NCI-H446 (cell line): ENCODE measurements around the gene TCN2.
"Not testable (repeated sequence)": the region's sequence is repeated elsewhere in the genome, so short reads cannot be mapped to it uniquely, and the experiment has no call there.

Source experiments
- DNase-seq, 2 experiments: peaks; one replicate each; lab custom pipeline; 2025; lab: John Stamatoyannopoulos, UW

Gene TCN2

DNA sequence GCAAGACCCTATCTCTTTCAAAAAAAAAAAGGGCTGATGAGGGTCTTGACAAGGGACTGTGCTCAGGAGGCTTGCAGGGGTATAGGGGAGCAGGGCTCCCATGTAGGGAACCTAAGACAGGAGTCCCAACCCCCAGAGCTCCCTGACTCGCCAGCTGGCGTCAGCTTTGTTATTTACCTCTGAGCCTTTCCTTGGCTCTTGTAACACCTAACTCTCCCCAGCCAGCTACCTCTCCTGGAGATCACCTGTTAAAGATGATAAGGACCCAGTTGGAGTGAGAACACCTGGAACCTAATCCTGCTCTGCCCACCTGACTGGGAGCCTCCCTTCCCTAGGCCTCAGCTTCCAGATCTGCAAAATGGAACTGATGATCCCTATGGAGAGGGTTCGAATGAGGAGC lies 41.9 kb downstream of the TCN2 start:
- DNase-seq, result no peak

- DNase-seq, result no peak
Observed at GRCh38 chr22:30649430-30650007, 42.5 kb downstream of the TCN2 start.

- peak in 1 of 2 experiments; percentile 54 for DNase-seq
Observed at GRCh38 chr22:30650508-30651116, 43.6 kb downstream of the TCN2 start.

GRCh38 chr22:30652852-30653251 lies 45.9 kb downstream of the TCN2 start:
- DNase-seq, result no peak

DNA sequence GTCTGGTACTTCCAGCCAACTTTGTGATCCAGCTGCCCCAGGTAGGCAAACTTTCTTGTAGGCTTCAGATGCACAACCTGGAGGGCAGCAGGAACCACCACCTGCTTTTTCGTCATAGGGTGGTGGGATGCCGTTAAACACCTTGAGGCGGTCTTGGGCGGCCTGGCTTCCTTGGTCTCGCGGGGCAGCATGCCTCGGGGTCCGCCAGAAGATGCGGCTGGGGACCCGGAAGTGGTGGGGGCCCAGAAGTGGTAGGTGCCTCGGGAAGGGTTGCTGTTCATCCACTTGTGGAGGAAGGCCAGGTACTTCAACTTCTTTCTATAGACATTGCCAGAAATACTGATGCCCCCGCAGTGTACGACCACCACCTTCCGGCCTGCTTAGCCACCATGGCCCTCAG lies 47.4 kb downstream of the TCN2 start:
- DNase-seq, result no peak

DNA sequence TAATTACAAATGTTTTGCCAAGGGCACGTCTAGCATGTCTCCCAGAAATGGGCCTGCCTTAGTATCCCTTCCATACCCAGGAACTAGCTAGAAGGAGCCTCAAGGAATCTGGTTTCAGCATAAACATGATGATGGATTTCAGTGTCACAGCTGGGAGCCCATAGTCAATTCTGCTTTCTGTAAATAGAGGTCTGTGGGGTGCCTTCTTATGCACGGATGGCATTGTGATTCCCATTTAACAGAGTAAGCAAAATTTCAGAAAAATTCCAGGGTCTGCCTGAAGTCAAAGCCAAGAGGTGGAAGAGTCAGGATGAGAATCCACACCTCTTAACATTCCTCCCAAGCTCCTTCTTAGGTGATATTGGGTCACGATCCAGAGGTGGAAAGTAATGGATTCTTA lies 48.6 kb downstream of the TCN2 start:
- no peak for DNase-seq

DNA sequence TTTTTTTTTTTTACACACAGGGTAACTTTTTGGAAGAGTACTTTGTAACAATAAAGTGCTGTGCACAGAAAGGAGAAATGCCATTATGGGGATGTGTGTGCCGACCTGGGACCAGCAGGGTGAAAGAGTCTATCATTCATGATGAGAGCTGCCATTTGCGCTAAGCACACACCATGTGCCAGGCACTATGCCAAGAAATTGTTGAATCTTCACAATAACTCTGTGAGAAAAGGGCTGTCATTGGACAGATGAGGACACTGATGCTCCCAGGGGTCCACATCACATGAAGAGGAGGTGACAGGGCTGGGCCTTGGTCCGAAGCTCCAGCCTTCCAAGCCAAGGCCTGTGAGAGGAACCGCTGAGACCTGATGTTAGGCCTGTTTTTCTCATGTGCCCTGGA lies 55.1 kb downstream of the TCN2 start:
- peak; percentile 5 to 62 for DNase-seq

DNA sequence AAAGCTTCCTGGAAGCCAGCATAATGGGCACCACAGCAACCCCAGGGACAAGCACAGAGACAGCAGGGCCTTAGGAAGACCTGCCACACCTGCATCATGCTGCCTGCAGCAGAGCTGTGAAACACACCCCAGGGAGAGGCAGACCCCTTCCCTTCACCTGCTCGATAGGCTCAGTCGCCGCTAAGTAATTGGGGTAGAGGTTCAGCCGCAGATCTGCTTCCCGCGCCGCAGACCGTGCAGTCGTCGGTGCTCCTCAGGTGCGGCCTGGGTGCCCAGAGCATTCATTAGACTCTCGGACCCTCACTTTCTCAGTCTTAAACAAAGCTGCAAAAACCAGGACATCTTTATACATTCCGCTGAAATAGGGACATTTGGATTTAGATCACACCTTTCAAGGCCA lies 57.8 kb downstream of the TCN2 start:
- no peak for DNase-seq

DNA sequence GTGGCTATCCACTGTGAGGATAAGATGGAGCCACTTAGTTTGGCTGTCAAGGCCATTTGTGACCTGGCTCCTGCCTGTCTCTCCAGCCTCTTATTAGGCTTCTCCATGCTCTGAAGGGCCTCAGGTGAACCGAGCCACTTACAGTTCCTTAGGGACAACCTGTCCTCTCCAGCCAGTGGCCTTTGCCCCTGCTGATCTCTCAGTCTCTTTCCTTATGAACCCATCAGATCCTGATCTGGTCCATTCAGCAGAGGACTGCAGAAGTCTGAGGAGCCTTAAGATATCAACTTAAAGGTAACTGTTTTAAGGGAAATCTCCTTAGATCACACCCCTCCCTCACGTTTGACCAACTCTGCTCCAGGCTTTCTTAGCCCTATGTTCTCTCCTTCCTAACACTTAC lies 58.3 kb downstream of the TCN2 start:
- no peak for DNase-seq

GRCh38 chr22:30665786-30666185 lies 58.8 kb downstream of the TCN2 start:
- DNase-seq, result no peak

- DNase-seq, result no peak
Observed at GRCh38 chr22:30667107-30667493, 60.1 kb downstream of the TCN2 start.

- peak; percentile 89 to 93 for DNase-seq
Observed at GRCh38 chr22:30667494-30668385, 60.8 kb downstream of the TCN2 start, which contains the start of gene DUSP18. DUSP18 (minus strand) TSS chr22:30667875; CDS start chr22:30664003, 3,872 bp downstream.

GRCh38 chr22:30668386-30668710 lies 61.4 kb downstream of the TCN2 start:
- no peak for DNase-seq

DNA sequence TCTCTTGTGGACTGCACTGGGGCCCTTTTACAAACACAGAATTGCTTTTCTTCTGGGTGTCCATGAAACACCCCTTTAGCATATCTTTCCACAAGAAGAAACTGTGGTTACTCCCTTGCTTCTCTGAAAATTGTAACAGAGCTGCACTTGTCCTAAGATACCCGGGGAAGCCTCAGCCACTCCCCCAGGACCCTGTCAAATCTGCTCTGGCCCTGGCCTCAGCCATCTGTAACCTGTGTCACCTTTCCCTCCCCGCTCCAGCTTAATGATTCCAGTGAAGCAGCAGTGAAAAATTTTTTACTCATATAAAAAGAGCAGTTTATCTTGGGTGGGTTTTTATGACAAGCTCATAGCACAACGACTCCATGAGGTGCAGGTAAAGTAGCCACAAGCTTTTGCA lies 64.1 kb downstream of the TCN2 start:
- no peak for DNase-seq

DNA sequence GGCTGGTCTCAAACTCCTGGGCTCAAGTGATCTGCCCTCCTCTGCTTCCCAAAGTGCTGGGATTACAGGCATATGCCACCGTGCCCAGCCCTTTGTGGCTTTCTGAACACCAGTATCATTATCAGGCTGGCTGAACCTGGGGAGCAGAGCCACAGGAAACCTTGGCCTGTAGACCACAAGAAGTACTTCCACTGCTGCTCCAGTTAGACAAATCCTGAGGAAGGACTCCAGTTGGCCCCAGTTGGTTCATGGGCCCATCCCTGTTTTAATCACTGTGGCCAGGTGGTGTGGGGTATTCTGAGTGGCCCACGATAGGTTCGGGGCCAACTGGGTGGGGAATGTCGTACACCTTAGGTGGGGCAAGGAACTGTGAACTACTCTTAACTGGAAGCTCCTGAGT lies 66.2 kb downstream of the TCN2 start:
- no peak for DNase-seq

DNA sequence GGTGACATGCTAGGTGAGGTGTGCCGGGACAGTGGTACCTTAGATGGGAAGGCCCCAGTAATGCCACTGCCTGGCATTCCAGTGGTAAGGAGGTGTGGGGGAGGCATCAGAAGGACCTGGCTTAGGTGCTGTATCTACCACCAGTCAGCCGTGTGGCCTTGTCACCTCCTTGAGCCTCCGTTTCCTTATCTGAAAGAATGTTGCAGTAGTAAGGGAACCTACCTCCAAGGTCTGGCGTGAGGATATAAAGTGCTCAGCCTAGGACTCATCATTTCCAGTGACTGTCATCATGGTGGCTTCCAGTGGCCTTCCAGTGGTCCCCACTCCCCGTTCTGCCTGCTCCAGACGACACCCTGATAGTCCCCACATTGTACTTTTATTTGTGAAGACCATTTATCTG lies 67.5 kb downstream of the TCN2 start:
- DNase-seq, result no peak

DNA sequence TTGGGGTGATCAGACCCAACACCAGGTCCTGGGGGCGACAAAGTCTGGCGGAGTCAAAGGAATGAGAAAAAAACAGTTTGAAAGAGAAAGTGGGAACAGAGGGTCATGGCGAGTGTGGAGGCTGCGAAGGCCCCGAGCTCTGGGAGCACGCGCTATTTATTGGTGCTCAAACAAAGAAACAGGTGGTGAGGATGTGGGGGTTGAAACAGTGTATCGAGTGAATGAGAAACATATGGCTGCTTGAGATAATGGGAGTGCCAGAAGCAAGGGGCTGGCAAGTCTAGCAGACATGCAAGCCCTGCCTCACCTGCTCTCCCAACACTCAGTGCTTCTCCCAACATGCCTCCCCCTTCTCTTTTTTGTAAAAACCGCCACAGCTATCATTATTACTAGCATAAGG lies 68.5 kb downstream of the TCN2 start:
- no peak for DNase-seq

- DNase-seq, result not testable (repeated sequence)
Observed at GRCh38 chr22:30676565-30676964, 69.6 kb downstream of the TCN2 start.
